ENCODE data around the gene PPP2R3B.
"Not testable (repeated sequence)": the region's sequence is repeated elsewhere in the genome, so short reads cannot be mapped to it uniquely, and the experiment has no call there.

The PPP2R3B gene

GRCh38 chrX:305781-306613, 80.7 kb downstream of the PPP2R3B start:
- not testable (repeated sequence) for DNase-seq (ENCODE audit: low read depth in 2 of 2)

DNA sequence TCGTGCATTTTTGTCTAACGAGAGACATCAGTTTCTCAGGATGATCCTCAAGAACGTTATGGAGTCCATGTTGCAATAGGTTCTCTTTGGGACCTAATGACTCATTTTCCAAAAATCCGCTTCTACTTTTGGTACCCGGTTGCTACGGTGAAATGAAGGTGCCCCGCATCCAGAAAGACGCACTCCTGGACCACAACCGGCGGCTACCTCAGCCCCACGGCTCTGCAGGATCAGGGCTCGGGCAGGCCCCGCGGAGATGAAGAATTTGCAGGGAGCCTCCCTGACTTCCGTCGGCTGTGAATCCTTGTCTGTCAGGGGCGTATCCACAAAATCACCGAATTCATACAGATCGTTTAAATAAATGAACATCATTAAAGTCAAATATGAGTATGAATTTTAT, 83.7 kb downstream of the PPP2R3B start:
- no peak for DNase-seq (ENCODE audit: low read depth in 2 of 2)

GRCh38 chrX:300334-300733, 86.4 kb downstream of the PPP2R3B start:
- DNase-seq (ENCODE audit: low read depth in 2 of 2), result no peak

DNA sequence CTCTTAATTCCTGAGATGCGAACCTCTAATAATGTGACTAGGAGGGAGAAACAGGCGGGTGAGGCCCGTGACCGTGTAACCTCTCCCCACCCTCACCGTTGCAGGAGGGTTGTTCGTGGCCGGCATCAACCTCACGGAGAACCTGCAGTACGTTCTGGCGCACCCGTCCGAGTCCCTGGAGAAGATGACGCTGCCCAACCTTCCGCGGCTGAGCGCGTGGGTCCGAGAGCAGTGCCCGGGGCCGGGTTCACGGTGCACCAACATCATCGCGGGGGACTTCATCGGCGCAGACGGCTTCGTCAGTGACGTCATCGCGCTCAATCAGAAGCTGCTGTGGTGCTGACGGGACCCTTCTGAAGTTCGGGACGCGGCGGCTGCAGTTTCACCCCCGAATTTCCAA, 87.7 kb downstream of the PPP2R3B start:
- no peak for DNase-seq (ENCODE audit: low read depth in 2 of 2)

- DNase-seq (ENCODE audit: low read depth in 2 of 2), result no peak
Observed at GRCh38 chrX:295136-295535, 91.6 kb downstream of the PPP2R3B start.

DNA sequence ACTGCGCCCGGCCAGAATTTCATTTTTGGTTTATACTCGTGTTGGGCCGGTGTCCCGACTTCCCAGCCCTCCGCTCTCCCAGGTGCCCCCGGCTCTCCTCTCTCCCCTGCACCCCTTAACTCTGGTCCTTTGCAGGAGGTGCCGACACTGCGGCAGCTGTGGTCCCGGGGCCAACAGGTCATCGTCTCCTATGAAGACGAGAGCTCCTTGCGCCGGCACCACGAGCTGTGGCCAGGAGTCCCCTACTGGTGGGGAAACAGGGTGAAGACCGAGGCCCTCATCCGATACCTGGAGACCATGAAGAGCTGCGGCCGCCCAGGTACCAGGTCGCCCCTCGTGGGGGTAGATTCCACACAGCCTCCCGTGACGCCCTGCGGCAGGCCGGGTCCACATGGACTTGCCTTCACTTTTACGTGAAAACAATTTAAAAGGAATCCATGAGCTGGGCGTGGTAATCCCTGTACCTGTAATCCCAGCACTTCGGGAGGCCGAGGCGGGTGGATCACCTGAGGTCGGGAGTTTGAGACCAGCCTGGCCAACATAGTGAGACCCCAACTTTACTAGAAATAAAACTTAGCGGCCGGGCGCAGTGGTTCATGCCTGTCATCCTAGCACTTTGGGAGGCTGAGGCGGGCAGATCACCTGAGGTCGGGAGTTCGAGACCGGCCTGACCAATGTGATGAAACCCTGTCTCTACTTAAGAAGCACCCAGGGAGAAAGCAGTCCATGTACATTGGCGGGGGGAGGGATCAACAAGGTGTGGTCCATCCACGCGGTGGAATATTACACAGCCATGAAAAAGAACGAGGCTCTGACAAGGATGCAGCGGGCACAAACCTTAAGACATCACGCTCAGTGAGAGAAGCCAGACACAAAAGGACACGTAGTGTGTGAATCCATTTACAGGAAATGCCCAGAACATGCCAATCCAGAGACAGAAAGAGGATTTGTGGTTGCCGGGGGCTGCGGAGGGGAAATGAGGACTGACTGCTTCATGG, 93.5 kb downstream of the PPP2R3B start:
- no peak for DNase-seq (ENCODE audit: low read depth in 2 of 2)

GRCh38 chrX:291411-291901, 95.3 kb downstream of the PPP2R3B start:
- no peak for DNase-seq (ENCODE audit: low read depth in 2 of 2)

GRCh38 chrX:290476-291166, 96.1 kb downstream of the PPP2R3B start:
- DNase-seq (ENCODE audit: low read depth in 2 of 2), result no peak

DNA sequence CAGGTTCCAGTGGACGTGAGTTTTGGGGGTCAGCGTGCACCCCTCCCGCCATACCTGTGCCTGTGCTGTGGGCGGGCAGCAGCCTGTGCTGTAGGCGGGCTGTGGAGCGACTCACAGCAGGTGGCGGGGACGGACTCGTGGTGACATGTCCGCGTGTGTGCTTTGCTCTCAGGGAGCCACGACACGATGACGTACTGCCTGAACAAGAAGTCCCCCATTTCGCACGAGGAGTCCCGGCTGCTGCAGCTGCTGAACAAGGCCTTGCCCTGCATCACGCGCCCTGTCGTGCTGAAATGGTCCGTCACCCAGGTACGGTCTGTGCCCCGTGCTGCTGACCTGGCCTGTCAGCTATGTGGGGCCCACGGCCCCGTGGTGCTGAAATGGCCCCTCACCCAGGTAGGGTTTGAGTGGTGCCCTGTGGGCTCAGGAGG, 98.1 kb downstream of the PPP2R3B start:
- DNase-seq (ENCODE audit: low read depth in 2 of 2), result no peak

DNA sequence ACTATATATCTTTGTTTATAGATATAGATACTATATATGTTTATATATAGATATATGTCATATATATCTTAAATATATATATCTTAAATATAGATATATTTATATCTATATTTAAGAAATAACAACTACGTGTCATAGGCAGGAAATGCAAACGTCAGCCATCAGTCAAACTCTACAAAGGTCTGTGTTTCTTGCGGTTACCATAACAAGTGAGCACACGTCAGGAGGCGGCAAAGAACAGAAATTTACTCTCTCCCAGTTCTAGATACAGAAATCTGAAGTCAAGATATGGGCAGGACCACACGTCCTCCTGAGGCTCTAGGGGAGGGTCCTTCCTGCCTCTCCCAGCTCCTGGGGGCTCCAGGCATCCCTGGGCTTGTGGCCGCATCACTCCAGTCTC, 99.0 kb downstream of the PPP2R3B start:
- DNase-seq (ENCODE audit: low read depth in 2 of 2), result no peak

GRCh38 chrX:285076-285677, 101.5 kb downstream of the PPP2R3B start:
- DNase-seq (ENCODE audit: low read depth in 2 of 2), result no peak
